Caco-2 (cell line): ENCODE measurements around the gene HTR1D. TPM values are rescaled to one million over a fixed set of nuclear protein-coding genes. Genes with fewer than 3 reads are reported as not detected.
"Not testable (repeated sequence)": the region's sequence is repeated elsewhere in the genome, so short reads cannot be mapped to it uniquely, and the experiment has no call there.

Experiments used
- BruUV-seq: library from RNA; stranded (reverse); fragments of 400-500 nt; replicated peaks from 2 replicates; lab custom pipeline; 2021; lab: Mats Ljungman, UMichigan
- CTCF ChIA-PET: fragments of 300-600 bp; sonication (Branson Sonifier 250); formaldehyde crosslinking; loops from one replicate; lab custom pipeline; 2022; ENCODE audit warnings: antibody characterized with exemption; lab: Charles Lee
- POLR2A ChIA-PET: fragments of 300-600 bp; sonication (Branson Sonifier 250); formaldehyde crosslinking; loops from one replicate; lab custom pipeline; 2022; ENCODE audit warnings: antibody characterized with exemption; lab: Charles Lee
- DNase-seq, 2 experiments: peaks; one replicate each; pipeline versions ENCODE4 v3.0.0 to v3.0.0-alpha.2; 2020 to 2022
- H3K27me3 ChIP-seq: replicated peaks from 2 replicates; pipeline ENCODE4 v1.6.0; 2011; ENCODE audit warnings: low read length; ENCODE audit not compliant: control insufficient read depth, insufficient read depth
- H3K36me3 ChIP-seq: 2 replicates; pipeline ENCODE4 v1.5.1; 2011; ENCODE audit warnings: low read length; ENCODE audit not compliant: control insufficient read depth, insufficient read depth
- H3K4me1 ChIP-seq: fragments of 250-450 bp; sonication (Bioruptor Pico); 2 replicates; pipeline ENCODE4 v1.5.1; 2020; ENCODE audit warnings: mild to moderate bottlenecking
- H3K4me3 ChIP-seq: 2 replicates; pipeline ENCODE4 v1.5.1; 2011; ENCODE audit warnings: low read depth, mild to moderate bottlenecking, control low read depth, low read length
- H3K9me3 ChIP-seq: fragments of 250-450 bp; sonication (Bioruptor Pico); 2 replicates; pipeline ENCODE4 v1.5.1; 2020; ENCODE audit warnings: mild to moderate bottlenecking, moderate library complexity
- H3K27ac Mint-ChIP-seq: one replicate; pipeline ENCODE4 v1.8.0; 2022; ENCODE audit warnings: mixed read lengths; ENCODE audit not compliant: unreplicated experiment
- H3K27me3 Mint-ChIP-seq: one replicate; pipeline ENCODE4 v1.8.0; 2022; ENCODE audit warnings: mixed read lengths; ENCODE audit not compliant: insufficient read depth, unreplicated experiment
- H3K36me3 Mint-ChIP-seq: one replicate; pipeline ENCODE4 v1.8.0; 2022; ENCODE audit warnings: mild to moderate bottlenecking, mixed read lengths; ENCODE audit not compliant: insufficient read depth, unreplicated experiment
- H3K4me1 Mint-ChIP-seq: one replicate; pipeline ENCODE4 v1.8.0; 2022; ENCODE audit warnings: low read depth, mixed read lengths; ENCODE audit not compliant: unreplicated experiment
- H3K4me3 Mint-ChIP-seq: one replicate; pipeline ENCODE4 v1.8.0; 2022; ENCODE audit warnings: mild to moderate bottlenecking, moderate library complexity, mixed read lengths; ENCODE audit not compliant: unreplicated experiment
- H3K9me3 Mint-ChIP-seq: one replicate; pipeline ENCODE4 v1.8.0; 2022; ENCODE audit warnings: mixed read lengths; ENCODE audit not compliant: unreplicated experiment
- CTCF ChIP-seq, 2 experiments: fragments of 200-600 bp in 1 of 2; IDR thresholded peaks; 1 replicate in 1 of 2; 2 replicates in 1 of 2; pipeline versions ENCODE4 v1.5.1 to v1.8.0; 2011 to 2022; ENCODE audit warnings: antibody characterized with exemption in 1 of 2, control low read depth in 1 of 2, inconsistent platforms in 1 of 2, low read depth in 1 of 2, low read length in 1 of 2, mild to moderate bottlenecking in 1 of 2, moderate library complexity in 1 of 2; ENCODE audit not compliant: insufficient read depth in 1 of 2, severe bottlenecking in 1 of 2, unreplicated experiment in 1 of 2
- intact Hi-C: fragments of 100-400 bp; cut with micrococcal nuclease; formaldehyde crosslinking; loops from one replicate; pipeline ENCODE4 v1.10.0; 2022; ENCODE audit not compliant: unreplicated experiment
- total RNA-seq: library from RNA; stranded (reverse); gene quantifications from 2 replicates; pipeline ENCODE4 v1.2.3, GENCODE V29; 2022

HTR1D gene
- total RNA-seq, 1 experiment from 2014 or later: 8.7 TPM

GRCh38 chr1:23208527-23208926, 8.8 kb downstream of the HTR1D start:
- no peaks in the 10 kb centered on the region for H3K9me3 ChIP-seq
- H3K4me1 ChIP-seq: no peaks in the 10 kb centered on the region
- TF ChIP-seq CTCF (IDR thresholded peaks at IDR 0.05; ENCODE audit: insufficient read depth in 1 of 2, low read depth in 1 of 2, low read length in 1 of 2, severe bottlenecking in 1 of 2, unreplicated experiment in 1 of 2): no peak
- H3K4me1 Mint-ChIP-seq: no peaks in the 10 kb centered on the region
- H3K27me3 ChIP-seq: no peaks in the 10 kb centered on the region
- intact Hi-C loops: no loop called here
- H3K27ac Mint-ChIP-seq: no peak overlapping the region
- no peak overlapping the region for H3K4me3 ChIP-seq
- BruUV-seq: no TSS peak
- H3K4me3 Mint-ChIP-seq: no peak overlapping the region
- peaks cover 5% of the 10 kb centered on the region for H3K36me3 Mint-ChIP-seq
- H3K27me3 Mint-ChIP-seq: no peaks in the 10 kb centered on the region
- no peak for DNase-seq
- no peaks in the 10 kb centered on the region for H3K36me3 ChIP-seq
- ChIA-PET POLR2A (no interaction called here), CTCF (interaction anchor here (0.6 kb wide), 1 partner anchor 31 kb away, joined by 3 read pairs; no protein-coding TSS in a partner anchor)
- no peaks in the 10 kb centered on the region for H3K9me3 Mint-ChIP-seq

GRCh38 chr1:23207733-23208132, 9.6 kb downstream of the HTR1D start:
- POLR2A ChIA-PET, H3K9me3 Mint-ChIP-seq, H3K4me3 ChIP-seq, intact Hi-C loops, H3K4me3 Mint-ChIP-seq, H3K27me3 ChIP-seq, H3K36me3 Mint-ChIP-seq, DNase-seq, CTCF ChIA-PET, H3K4me1 ChIP-seq, H3K36me3 ChIP-seq, BruUV-seq, H3K4me1 Mint-ChIP-seq, H3K27me3 Mint-ChIP-seq, H3K9me3 ChIP-seq, H3K27ac Mint-ChIP-seq: not testable (repeated sequence)

GRCh38 chr1:23202263-23202749, 15.0 kb downstream of the HTR1D start:
- intact Hi-C loops: no loop called here
- Histone ChIP-seq H3K4me3 (no peak overlapping the region), H3K36me3 (no peaks in the 10 kb centered on the region), H3K27me3 (no peaks in the 10 kb centered on the region), H3K9me3 (no peaks in the 10 kb centered on the region), H3K4me1 (peaks cover under 1% of the 10 kb centered on the region)
- Mint-ChIP-seq H3K4me3 (no peak overlapping the region), H3K9me3 (no peaks in the 10 kb centered on the region), H3K27ac (no peak overlapping the region), H3K27me3 (no peaks in the 10 kb centered on the region), H3K4me1 (no peaks in the 10 kb centered on the region), H3K36me3 (peaks cover 5% of the 10 kb centered on the region)
- no TSS peak for BruUV-seq
- ChIA-PET POLR2A (no interaction called here), CTCF (no interaction called here)
- no peak for TF ChIP-seq CTCF (IDR thresholded peaks at IDR 0.05; ENCODE audit: insufficient read depth in 1 of 2, low read depth in 1 of 2, low read length in 1 of 2, severe bottlenecking in 1 of 2, unreplicated experiment in 1 of 2)
- no peak for DNase-seq

GRCh38 chr1:23200883-23201282, 16.4 kb downstream of the HTR1D start:
- Mint-ChIP-seq H3K36me3 (peaks cover 2% of the 10 kb centered on the region), H3K4me1 (no peaks in the 10 kb centered on the region), H3K9me3 (no peaks in the 10 kb centered on the region), H3K27ac (no peak overlapping the region), H3K27me3 (no peaks in the 10 kb centered on the region), H3K4me3 (no peak overlapping the region)
- ChIA-PET POLR2A (no interaction called here), CTCF (no interaction called here)
- DNase-seq: no peak
- H3K36me3 ChIP-seq: no peaks in the 10 kb centered on the region
- H3K4me1 ChIP-seq: peaks cover 9% of the 10 kb centered on the region
- no peaks in the 10 kb centered on the region for H3K9me3 ChIP-seq
- no TSS peak for BruUV-seq
- no peak for TF ChIP-seq CTCF (IDR thresholded peaks at IDR 0.05; ENCODE audit: insufficient read depth in 1 of 2, low read depth in 1 of 2, low read length in 1 of 2, severe bottlenecking in 1 of 2, unreplicated experiment in 1 of 2)
- no peaks in the 10 kb centered on the region for H3K27me3 ChIP-seq
- no peak overlapping the region for H3K4me3 ChIP-seq
- intact Hi-C loops: no loop called here
